ENCODE measurements around the gene PLEKHG4.
A peak's percentile ranks its signal among the peaks of the same experiment; 100 is the strongest.

PLEKHG4 gene

GRCh38 chr16:67280090-67281015, 1.0 kb downstream of the PLEKHG4 start:
- no peak for DNase-seq (ENCODE audit: low read depth, low spot score)
- Histone ChIP-seq H3K36me3 (ENCODE audit: insufficient read depth, insufficient read length, low read length) (peaks cover 24% of the 10 kb centered on the region), H3K27me3 (ENCODE audit: insufficient read depth, insufficient read length) (peaks cover 8% of the 10 kb centered on the region), H3K9me3 (ENCODE audit: insufficient read depth, low read length) (no peaks in the 10 kb centered on the region), H3K4me3 (ENCODE audit: insufficient read length, low read depth) (peak overlapping the region; percentile 49), H3K9ac (ENCODE audit: insufficient read length, low read depth) (peak overlapping the region; percentile 6), H3K4me1 (ENCODE audit: insufficient read depth, insufficient read length) (peaks cover 29% of the 10 kb centered on the region)
- no peak for TF ChIP-seq YY1 (IDR thresholded peaks at IDR 0.05; ENCODE audit: insufficient read depth, insufficient read length)
- TF ChIP-seq SUZ12 (IDR thresholded peaks at IDR 0.05; ENCODE audit: extremely low read depth, insufficient read depth, insufficient read length), result no peak
- TF ChIP-seq ZNF274 (IDR thresholded peaks at IDR 0.05; ENCODE audit: low read depth, low read length), result no peak

- Histone ChIP-seq H3K4me3 (ENCODE audit: insufficient read length, low read depth) (no peak overlapping the region), H3K9me3 (ENCODE audit: insufficient read depth, low read length) (no peaks in the 10 kb centered on the region), H3K9ac (ENCODE audit: insufficient read length, low read depth) (no peak overlapping the region), H3K36me3 (ENCODE audit: insufficient read depth, insufficient read length, low read length) (peaks cover 21% of the 10 kb centered on the region), H3K4me1 (ENCODE audit: insufficient read depth, insufficient read length) (peaks cover 29% of the 10 kb centered on the region), H3K27me3 (ENCODE audit: insufficient read depth, insufficient read length) (peaks cover 8% of the 10 kb centered on the region)
- TF ChIP-seq SUZ12 (IDR thresholded peaks at IDR 0.05; ENCODE audit: extremely low read depth, insufficient read depth, insufficient read length), result no peak
- no peak for TF ChIP-seq ZNF274 (IDR thresholded peaks at IDR 0.05; ENCODE audit: low read depth, low read length)
- no peak for TF ChIP-seq YY1 (IDR thresholded peaks at IDR 0.05; ENCODE audit: insufficient read depth, insufficient read length)
- no peak for DNase-seq (ENCODE audit: low read depth, low spot score)
These were observed 2.5 kb downstream of the PLEKHG4 start for GRCh38 chr16:67281536-67282446.

- DNase-seq (ENCODE audit: low read depth, low spot score), result no peak
- no peak for TF ChIP-seq ZNF274 (IDR thresholded peaks at IDR 0.05; ENCODE audit: low read depth, low read length)
- no peak for TF ChIP-seq YY1 (IDR thresholded peaks at IDR 0.05; ENCODE audit: insufficient read depth, insufficient read length)
- no peak for TF ChIP-seq SUZ12 (IDR thresholded peaks at IDR 0.05; ENCODE audit: extremely low read depth, insufficient read depth, insufficient read length)
- Histone ChIP-seq H3K27me3 (ENCODE audit: insufficient read depth, insufficient read length) (peaks cover 8% of the 10 kb centered on the region), H3K4me3 (ENCODE audit: insufficient read length, low read depth) (no peak overlapping the region), H3K9me3 (ENCODE audit: insufficient read depth, low read length) (no peaks in the 10 kb centered on the region), H3K36me3 (ENCODE audit: insufficient read depth, insufficient read length, low read length) (peaks cover 27% of the 10 kb centered on the region), H3K4me1 (ENCODE audit: insufficient read depth, insufficient read length) (peaks cover 27% of the 10 kb centered on the region), H3K9ac (ENCODE audit: insufficient read length, low read depth) (no peak overlapping the region)
These were observed 3.1 kb downstream of the PLEKHG4 start for GRCh38 chr16:67282447-67282805.

GRCh38 chr16:67283039-67283825, 3.9 kb downstream of the PLEKHG4 start:
- H3K36me3 ChIP-seq (ENCODE audit: insufficient read depth, insufficient read length, low read length), result peaks cover 27% of the 10 kb centered on the region
- no peak overlapping the region for H3K4me3 ChIP-seq (ENCODE audit: insufficient read length, low read depth)
- H3K9ac ChIP-seq (ENCODE audit: insufficient read length, low read depth), result no peak overlapping the region
- DNase-seq (ENCODE audit: low read depth, low spot score), result no peak
- H3K27me3 ChIP-seq (ENCODE audit: insufficient read depth, insufficient read length), result peaks cover 8% of the 10 kb centered on the region
- no peaks in the 10 kb centered on the region for H3K9me3 ChIP-seq (ENCODE audit: insufficient read depth, low read length)
- TF ChIP-seq ZNF274 (IDR thresholded peaks at IDR 0.05; ENCODE audit: low read depth, low read length) (no peak), SUZ12 (IDR thresholded peaks at IDR 0.05; ENCODE audit: extremely low read depth, insufficient read depth, insufficient read length) (no peak), YY1 (IDR thresholded peaks at IDR 0.05; ENCODE audit: insufficient read depth, insufficient read length) (no peak)
- H3K4me1 ChIP-seq (ENCODE audit: insufficient read depth, insufficient read length), result peaks cover 24% of the 10 kb centered on the region

- DNase-seq (ENCODE audit: low read depth, low spot score), result no peak
- H3K36me3 ChIP-seq (ENCODE audit: insufficient read depth, insufficient read length, low read length), result peaks cover 27% of the 10 kb centered on the region
- H3K4me3 ChIP-seq (ENCODE audit: insufficient read length, low read depth), result no peak overlapping the region
- peaks cover 18% of the 10 kb centered on the region for H3K4me1 ChIP-seq (ENCODE audit: insufficient read depth, insufficient read length)
- no peak overlapping the region for H3K9ac ChIP-seq (ENCODE audit: insufficient read length, low read depth)
- H3K27me3 ChIP-seq (ENCODE audit: insufficient read depth, insufficient read length), result peaks cover 8% of the 10 kb centered on the region
- TF ChIP-seq YY1 (IDR thresholded peaks at IDR 0.05; ENCODE audit: insufficient read depth, insufficient read length), result no peak
- no peak for TF ChIP-seq ZNF274 (IDR thresholded peaks at IDR 0.05; ENCODE audit: low read depth, low read length)
- no peak for TF ChIP-seq SUZ12 (IDR thresholded peaks at IDR 0.05; ENCODE audit: extremely low read depth, insufficient read depth, insufficient read length)
- H3K9me3 ChIP-seq (ENCODE audit: insufficient read depth, low read length), result no peaks in the 10 kb centered on the region
These were observed 4.7 kb downstream of the PLEKHG4 start for GRCh38 chr16:67283826-67284555.

Measured in NT2/D1 (cell line).